CD4-positive, alpha-beta T cell treated with Interleukin-21 for 1 hour (primary cell): ENCODE data around the gene KLHDC9.
"Not testable (repeated sequence)": the region's sequence is repeated elsewhere in the genome, so short reads cannot be mapped to it uniquely, and the experiment has no call there.

Experiments used
- DNase-seq: peaks from one replicate; pipeline ENCODE4 v3.0.0-alpha.2; 2020

The KLHDC9 gene

DNA sequence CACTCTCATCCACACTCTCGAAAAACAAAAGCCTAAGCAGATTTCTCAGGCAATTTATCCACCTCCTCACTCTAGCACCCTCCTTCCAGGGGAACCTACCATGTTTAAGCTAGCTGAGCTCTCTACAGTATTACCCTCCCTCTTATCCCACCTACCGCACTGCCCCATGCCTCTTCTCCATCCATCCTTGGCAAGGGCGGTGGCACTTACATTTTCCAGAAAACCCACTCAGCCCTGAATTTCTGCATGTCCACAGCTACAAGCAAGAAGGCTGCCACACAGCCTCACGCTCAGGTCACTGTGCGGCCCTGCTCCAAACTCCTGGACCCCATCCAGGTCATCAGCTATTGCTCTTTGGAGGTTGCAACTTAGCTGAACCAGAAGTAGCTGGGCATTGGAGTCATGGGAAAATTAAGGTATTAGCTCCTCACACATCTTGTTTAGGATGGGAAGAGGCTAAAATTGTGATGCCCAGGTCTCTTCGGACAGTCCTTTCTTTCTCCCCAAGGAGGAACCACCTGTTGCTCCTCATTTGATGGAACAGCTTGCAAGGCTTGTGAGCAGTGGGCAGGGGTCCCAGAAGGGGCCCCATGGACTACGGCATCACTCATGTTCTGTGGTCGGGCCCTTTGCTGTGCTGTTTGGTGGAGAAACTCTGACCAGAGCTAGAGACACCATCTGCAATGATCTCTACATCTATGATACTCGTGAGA lies 1.1 kb downstream of the KLHDC9 start:
- no peak for DNase-seq

DNA sequence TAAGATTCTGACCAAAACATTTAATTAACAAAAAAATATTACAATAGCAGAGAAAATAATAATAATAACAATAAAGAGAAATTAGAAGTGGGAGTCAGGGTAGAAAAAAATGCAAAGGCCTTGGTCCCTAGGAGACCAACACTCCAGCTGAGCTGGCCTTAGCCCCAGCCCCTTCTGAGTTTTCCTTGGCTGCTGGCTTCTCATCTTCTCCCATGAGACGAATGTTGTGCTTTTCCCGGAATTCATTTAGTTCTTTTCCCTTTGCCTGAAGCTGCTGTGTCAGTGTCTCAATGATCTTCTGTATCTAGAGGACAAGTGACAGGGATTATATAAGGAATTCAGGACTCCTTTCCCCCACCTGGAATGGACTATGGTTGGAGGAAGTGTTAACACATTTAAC lies 2.4 kb downstream of the KLHDC9 start:
- no peak for DNase-seq

DNA sequence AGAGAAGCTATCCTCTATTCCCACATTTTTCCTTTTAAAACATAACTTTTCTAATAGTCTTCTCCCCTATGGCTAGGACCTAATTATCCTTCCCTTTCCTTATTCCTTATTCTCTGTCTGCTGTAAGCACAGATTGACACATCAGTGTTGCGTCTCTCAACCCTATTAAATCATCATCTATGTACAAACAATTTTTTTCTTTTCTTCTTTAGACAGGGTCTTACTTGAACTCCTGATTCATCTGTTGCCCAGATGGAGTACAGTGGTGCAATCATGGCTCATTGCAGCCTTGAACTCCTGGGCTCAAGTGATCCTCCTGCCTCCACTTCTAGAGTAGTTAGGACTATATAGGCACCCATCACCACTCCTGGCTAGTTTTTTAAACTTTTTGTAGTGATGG lies 8.3 kb downstream of the KLHDC9 start:
- no peak for DNase-seq

DNA sequence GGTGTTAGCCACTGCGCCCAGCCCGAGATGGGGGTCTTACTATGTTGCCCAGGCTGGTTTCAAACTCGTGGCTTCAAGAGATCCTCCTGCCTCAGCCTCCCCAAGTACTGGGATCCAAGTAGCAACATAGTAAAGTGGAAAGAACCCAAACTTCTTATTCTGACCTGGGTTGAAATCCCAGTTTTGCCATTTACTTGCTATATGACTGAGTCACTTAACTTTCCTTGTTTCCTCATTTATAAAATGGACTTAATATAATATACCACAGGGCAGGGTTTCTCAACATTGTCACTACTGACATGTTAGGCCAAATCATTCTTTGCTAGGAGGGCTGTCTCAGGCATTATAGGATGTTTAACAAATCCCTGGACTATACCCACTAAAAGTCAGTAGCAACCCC lies 13.0 kb downstream of the KLHDC9 start:
- no peak for DNase-seq

DNA sequence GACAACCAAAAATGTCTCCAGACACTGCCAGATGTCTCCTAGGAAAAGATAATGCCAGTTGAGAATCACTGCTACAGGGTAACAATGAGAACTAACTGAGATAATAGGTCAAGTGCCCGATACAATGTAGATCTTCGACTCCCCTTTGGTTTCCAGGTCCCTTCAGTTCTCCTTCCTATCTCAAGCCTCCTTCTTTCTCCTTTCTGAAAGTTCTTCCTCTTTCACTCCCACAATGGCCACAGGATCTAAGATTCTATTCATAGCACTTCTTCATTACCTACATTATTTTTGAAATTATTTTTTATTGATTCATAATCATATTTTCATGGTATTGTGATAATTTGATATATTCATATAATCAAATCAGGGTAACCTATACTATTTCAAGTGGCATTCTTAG lies 13.4 kb downstream of the KLHDC9 start:
- no peak for DNase-seq

DNA sequence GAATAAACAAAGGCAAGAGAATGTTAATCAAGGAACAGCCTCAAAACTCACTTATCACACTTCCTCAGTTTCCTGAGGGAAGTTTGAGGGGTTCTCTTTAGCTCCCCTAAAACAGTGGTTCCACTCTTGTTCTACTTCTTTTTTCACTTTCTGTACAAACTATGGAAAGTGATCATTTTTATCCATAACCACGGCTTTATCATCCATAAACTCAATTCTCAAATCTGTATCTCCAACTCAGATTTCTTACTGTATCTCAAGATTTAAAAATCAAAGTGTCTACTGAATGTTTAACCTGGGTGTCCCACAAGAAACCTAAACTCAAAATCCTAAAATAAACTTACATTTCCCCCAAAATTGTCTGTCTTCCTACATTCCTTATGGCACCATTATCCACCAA lies 15.8 kb downstream of the KLHDC9 start:
- DNase-seq, result no peak

DNA sequence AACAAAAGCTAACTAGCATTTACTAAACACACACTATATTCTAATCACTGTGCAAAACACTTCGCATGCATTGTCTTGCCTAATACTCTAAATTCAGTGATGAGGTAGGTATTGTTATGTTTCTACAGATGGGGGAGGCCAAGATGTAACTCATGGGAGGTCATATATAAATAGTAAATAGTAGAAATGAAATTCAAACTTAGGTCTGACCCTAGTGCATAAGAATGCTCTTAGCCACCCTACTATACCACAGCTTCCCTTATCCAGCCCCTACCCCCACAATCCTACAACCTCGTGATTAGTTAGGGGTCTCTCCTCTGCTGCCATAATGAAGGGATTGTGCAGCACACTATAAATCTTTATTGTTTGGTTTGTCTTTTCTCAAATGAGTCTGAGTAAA lies 16.4 kb downstream of the KLHDC9 start:
- no peak for DNase-seq

DNA sequence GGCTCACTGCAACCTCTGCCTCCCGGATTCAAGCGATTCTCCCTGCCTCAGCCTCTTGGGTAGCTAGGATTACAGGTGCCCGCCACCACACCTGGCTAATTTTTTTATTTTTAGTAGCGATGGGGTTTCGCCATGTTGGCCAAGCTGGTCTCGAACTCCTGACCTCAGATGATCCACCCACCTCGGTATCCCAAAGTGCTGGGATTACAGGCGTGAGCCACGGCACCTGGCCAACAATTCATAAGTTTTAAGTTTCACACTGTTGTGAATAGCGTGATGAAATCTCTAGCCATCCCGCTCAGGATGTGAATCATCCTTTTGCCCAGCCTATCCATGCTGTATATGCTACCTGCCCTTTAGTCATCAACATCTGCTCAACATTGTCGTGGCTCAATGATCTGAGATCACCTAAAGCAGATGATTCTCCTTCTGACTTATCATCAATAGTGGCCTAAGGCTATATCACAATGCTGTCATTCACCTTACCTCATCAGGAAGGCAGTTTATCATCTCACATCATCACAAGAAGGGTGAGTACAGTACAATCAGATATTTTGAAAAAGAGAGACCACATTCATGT lies 17.1 kb downstream of the KLHDC9 start:
- no peak for DNase-seq

DNA sequence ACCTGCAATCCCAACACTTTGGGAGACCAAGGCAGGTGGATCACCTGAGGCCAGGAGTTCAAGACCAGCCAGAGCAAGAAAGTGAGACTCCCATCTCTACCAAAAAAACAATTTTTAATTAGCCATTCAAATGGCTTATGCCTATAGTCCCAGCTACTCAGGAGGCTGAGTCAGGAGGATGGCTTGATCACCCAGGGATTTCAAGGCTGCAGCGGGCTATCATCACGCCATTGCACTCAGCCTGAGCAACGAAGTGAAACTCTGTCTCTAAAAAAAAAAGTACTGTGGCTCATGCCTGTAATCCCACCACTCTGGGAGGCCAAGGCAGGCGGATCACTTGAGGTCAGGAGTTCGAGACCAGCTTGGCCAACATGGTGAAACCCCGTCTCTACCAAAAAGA lies 17.8 kb downstream of the KLHDC9 start:
- not testable (repeated sequence) for DNase-seq

DNA sequence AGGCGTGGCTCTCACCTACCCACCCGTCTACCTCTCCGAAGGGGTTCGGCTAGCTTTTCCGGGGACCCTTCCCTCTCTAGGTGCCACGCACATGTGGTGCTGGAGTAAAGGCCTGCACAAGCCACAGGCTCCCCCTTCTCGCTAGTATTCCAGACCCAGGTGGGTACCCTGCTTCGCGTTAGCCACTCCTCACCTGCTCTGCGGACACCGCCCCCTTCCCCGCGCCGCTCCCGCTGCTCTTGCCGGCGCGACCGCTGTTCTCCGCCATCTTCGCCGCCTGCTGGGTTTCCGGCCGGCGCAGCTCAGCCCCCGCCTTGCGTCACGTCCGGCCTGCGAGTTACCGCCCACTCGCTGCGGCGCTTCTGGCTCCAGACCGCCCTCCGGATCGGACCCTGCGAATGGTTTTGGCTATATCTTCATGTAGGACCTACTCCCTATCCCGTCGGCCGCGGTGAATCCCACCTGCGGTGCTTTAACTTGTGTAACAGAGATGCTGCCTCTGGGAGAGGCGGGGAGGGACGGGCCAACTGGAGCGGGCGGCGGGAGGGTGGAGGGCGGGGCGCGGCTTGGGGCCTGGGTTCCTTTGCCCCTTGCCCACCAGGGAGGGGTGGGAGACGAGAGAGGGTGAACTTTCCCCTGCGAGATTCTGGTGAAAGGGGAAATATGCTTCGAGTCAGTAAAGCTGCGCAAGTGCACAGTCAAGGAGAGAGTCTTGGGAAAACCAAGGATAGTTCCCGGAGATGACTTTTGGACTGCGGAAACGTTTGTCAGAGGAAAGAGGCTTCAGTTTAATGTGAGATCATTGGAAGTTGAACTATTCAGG lies 19.8 kb downstream of the KLHDC9 start, which contains the start of the genes NIT1 and PFDN2:
TSS of gene NIT1 (plus strand) at position 347 of the 823 bp plus-strand sequence. CDS start at position 419, 72 bp downstream.
TSS of gene PFDN2 (minus strand) at position 279 of the 823 bp plus-strand sequence. CDS start at position 268, 11 bp downstream.
- DNase-seq, result peak; percentile 86

DNA sequence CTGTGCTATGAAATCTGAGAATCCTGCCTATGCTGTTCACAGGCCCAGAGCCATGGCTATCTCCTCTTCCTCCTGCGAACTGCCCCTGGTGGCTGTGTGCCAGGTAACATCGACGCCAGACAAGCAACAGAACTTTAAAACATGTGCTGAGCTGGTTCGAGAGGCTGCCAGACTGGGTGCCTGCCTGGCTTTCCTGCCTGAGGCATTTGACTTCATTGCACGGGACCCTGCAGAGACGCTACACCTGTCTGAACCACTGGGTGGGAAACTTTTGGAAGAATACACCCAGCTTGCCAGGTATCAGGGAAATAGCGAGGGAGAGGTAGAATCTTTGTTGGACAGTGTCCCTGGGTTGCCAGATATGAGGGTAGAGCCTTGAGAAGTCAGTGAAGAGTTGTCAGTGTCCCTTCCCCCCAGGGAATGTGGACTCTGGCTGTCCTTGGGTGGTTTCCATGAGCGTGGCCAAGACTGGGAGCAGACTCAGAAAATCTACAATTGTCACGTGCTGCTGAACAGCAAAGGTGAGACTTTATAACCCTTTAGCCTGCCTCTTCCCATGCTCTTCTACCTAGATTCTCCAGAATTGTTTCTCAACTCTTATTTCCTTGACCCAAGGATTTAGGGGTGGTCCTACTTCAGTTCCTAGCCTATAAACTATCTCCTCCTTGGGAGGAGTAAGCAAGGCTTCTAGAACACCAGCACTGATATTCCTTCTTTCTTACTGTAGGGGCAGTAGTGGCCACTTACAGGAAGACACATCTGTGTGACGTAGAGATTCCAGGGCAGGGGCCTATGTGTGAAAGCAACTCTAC lies 21.1 kb downstream of the KLHDC9 start:
- peak; percentile 84 for DNase-seq

DNA sequence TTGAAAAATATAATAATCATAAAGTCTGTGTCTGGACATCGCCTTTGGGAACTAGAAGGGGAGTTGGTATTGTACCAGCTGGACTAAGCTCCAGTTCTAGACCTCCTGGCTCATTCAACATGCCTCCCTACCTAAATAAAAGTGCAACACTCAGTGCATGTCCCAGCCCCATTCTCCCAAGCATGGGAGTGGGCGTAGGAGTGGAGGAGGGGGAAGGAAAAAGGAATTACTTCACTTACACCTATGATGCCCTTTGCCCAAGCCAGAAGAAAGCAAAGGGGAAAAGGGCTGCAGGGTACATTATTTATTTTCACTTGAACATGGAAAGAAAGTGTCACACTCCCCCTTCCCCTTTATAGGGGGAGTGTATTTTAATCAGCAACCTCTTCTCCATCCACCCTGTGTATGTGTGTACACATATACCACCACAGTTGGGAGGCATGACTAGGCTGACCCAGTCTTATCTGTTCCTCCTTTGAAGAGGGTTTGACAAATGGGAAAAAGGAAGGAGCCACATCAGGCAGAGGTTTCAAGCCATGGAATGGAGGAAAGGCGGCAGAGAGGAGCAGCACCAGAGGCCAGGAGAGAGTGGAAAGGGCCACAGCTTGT lies 23.0 kb downstream of the KLHDC9 start:
- DNase-seq, result no peak

DNA sequence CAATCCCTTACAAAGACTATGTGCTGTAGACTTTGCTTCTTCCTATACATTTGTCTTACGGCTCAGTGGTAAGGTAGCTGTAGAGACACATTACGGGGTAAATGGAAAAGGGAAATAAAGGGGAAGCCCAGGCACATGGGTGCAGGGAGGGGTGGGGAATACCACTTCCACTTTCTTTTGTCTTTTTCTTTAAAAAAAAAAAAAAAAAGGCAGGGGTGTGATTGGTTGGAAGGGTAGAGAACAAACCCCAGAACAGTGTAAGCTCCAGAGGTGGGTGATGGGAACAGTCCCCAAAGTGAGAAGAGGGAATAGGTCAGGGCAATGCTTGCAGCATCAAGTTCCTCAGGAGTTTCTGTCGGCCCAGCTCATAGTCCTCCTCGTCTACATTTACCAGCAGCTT lies 23.7 kb downstream of the KLHDC9 start:
- DNase-seq, result no peak

DNA sequence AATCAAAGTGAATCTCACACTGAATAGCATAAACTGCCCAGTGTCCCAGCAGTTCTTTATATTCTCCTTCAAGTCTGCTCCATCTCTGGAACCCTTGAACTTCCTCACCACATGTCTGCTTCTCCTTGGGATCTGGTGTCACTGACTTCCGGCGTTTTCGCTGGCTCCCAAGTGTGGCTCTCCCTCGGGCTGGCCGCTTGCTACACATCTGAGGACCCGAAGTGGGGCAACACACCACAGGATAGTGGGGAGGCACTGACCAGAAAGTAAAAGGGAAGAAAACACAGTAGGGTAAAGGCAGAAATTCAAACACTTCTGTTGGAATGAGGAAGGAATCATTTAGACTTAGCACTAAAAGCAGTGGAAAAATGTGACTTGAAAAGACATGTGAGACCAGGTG lies 24.8 kb downstream of the KLHDC9 start:
- DNase-seq, result no peak

DNA sequence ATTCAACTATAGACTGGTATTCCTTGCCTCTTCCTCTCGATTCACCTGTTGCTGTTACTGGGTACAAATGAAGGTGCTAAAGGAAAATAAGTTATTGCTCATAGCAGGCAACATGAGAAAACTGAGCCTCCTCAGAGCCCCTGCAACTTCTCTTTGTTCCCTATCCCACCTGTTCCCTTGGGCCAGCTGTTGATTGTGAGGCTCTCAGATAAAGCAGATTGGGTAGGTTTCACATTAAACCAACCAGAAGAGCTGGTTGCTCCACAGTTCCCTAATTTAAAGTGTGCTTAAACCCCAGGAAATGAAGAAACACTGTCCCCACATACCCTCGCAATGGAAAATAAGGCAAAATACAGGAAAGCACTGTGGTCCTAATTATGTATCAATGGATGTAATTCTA lies 29.5 kb downstream of the KLHDC9 start:
- DNase-seq, result no peak

DNA sequence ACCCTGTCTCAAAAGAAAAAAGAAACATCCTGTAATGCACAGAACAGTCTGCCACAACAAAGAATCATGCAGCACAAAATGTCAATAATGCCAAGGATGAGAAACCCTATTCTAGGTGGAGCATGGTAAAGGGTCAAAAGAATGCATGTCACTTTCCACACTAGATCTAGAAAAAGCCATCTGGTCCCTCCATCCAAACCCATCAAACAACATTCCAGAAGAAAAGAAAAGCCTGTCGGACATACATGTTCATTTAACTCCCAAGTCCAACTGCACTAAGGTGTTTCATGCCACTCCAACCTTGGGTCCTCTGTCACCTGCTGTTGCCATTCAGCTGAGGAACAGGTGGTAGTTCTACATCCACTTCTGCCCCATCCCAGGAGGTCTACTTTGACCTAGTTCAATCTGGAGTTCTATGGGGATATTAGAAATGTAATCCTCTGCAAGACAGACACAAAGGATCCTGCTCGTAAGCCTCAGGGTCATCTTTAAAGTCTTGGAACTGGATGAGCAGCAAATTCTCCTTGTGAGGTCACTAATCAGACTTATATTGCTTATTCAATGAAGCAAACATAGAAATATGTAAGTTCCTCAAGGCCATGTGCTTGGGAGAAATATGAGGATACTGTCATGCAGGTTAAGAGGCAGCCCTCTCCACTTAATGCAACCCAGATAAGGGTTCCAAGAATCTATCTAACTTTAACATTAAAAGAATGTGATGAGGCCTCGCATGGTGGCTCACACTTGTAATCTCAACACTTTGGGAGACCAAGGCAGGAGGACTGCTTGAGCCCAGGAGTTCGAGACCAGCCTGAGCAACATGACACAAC lies 30.6 kb downstream of the KLHDC9 start:
- DNase-seq, result no peak

DNA sequence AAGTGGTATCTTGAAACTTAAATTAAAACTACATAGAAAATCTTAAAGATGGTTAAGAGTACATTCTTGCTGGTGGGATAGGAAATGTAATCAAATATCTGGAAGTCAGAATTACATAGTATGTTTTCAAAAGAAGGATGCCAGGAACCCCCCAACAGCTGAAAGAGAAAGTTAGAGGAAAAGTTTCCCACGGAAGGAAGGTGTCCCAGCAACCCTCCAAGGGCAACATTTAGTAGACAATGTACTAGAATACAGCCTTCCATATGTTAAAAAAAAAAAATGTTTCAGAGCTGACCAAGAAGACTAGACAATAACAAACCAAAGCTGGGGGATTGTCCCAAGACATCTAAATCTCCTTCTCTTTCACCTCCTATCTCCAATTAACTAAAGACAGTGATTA lies 32.1 kb downstream of the KLHDC9 start:
- no peak for DNase-seq

DNA sequence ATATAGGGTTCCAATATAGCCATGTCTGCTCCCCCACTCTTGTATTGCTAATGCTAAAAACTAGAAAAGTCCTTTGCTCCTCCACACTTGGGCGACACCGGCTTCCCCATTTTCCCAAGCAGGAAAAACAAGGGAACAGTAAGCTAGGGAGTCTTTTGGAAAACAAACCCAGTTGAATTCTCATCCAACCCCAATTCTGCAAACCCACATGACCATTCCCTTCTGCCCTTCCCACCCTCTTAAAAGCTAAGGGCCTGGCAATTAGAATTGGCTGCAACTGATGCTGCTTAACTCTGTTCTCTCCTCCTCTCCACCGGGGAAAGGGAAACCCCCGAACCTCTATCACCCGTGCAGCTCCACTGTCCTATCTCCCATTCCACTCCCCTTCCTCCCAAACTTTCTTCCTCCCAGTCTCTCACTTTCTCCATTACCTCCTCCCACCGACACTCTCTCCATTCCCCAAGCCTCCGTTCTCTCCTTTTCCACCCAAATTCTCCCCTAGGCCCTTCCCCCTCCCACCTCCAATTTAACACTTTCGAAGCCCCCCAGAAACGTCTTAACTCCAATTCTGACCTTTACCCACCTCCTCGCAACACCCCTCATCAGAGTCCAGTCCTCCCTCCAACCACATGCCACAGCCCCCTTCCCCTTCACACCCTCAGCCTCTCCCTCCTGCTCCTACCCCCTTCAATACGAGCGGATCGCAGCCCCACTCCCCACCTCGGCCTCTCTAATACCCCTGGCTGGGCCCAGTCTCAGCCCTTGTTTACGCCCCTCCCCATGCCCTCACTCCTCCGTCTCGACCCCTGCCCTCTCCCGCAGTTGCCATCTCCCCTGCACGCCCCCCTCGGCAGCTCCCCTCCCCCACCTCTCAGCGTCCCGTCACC lies 33.6 kb downstream of the KLHDC9 start:
- peak; percentile 31 for DNase-seq

DNA sequence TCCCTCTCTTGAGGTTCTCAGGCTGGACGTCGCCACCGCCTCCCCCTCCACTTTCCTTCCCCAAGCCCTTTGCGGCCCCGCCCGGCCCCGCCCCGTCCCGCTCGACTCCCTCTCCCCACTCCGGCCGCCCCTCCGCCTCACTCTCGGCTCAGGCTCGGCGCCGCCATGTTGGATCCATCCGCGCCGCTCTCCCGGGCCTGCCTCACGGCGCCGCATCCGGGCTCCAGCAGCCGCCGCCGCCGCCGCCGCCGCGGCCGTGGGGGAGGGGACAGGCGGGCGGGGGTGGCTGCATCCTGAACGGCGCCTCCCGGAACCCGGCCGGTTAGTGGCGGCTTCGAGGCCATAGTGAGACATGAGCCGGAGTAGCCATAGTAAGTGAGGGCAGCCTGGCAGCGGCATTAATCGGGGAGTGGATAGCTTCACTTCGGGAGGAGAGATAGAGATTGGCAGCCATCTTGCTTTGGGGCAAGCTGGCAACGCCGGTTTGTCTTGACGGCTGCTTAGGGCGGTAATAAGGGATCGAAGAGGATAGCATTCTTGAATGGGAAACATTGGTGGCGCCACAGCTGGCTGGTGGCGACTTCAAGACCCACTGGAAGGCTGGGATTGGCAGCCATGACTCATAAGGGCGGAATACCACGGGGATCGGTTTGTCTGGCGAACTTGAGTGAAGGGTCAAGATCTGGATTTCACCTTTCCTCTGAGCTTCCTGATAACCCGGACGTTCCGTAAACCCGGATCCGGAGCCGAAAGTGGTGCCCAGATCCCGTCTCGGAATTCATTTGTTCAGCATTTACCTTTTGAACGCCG lies 34.5 kb downstream of the KLHDC9 start, which contains the start of gene DEDD:
TSS of gene DEDD (minus strand) at position 258 of the 810 bp plus-strand sequence. CDS start 8,205 bp downstream, outside the sequence.
- DNase-seq, result peak; percentile 97
